ENCODE data around the gene RDH12. TPM values are rescaled to one million over a fixed set of nuclear protein-coding genes. Genes with fewer than 3 reads are reported as not detected.

The RDH12 gene
- total and polyA plus RNA-seq, 4 donors = 0.06 to 0.25 (median 0.22) TPM; not detected in 1

GRCh38 chr14:67683842-67684241 is 17.8 kb upstream of the RDH12 start:
- DNase-seq = no peak
- Histone ChIP-seq H3K27ac (ENCODE audit: low read depth in 1 of 2, low read length in 1 of 2) (no peak overlapping the region), H3K36me3 (ENCODE audit: control insufficient read depth in 4 of 4, insufficient read depth in 4 of 4, low read length in 4 of 4) (peaks cover 10 to 42% (median 21%) of the 10 kb centered on the region in 4 donors)

GRCh38 chr14:67690011-67690410 is 11.7 kb upstream of the RDH12 start:
- H3K27ac ChIP-seq (ENCODE audit: low read depth in 1 of 2, low read length in 1 of 2) = no peak overlapping the region
- H3K4me3 ChIP-seq = no peak overlapping the region
- ATAC-seq (ENCODE audit: insufficient read depth, low FRiP score) = no peak
- no peak for TF ChIP-seq CTCF (IDR thresholded peaks at IDR 0.05; ENCODE audit: control extremely low read depth, extremely low read depth)
- 96 to 98% methylated on average over 4 of the region's 4 CpGs for WGBS, 2 donors
- H3K9me3 ChIP-seq (ENCODE audit: control insufficient read depth in 4 of 4, insufficient read depth in 3 of 4, low read length in 3 of 4) = no peaks in the 10 kb centered on the region
- peaks cover 0 to 4% (median 0%) of the 10 kb centered on the region in 5 donors for H3K4me1 ChIP-seq (ENCODE audit: control insufficient read depth in 5 of 5, insufficient read depth in 5 of 5, low read length in 5 of 5)
- DNase-seq = no peak
- H3K9ac ChIP-seq (ENCODE audit: insufficient read depth in 1 of 2, low read length in 2 of 2) = no peak overlapping the region
- H3K36me3 ChIP-seq (ENCODE audit: control insufficient read depth in 4 of 4, insufficient read depth in 4 of 4, low read length in 4 of 4) = peaks cover 28 to 56% (median 39%) of the 10 kb centered on the region in 4 donors
- no peaks in the 10 kb centered on the region for H3K27me3 ChIP-seq (ENCODE audit: control insufficient read depth in 3 of 3, insufficient read depth in 3 of 3, low read length in 2 of 3)

More at GRCh38 chr14:67683842-67684241, 17.8 kb upstream of the RDH12 start:
- no peak for TF ChIP-seq CTCF (IDR thresholded peaks at IDR 0.05; ENCODE audit: control extremely low read depth, extremely low read depth)
- Histone ChIP-seq H3K9me3 (ENCODE audit: control insufficient read depth in 4 of 4, insufficient read depth in 3 of 4, low read length in 3 of 4) (no peaks in the 10 kb centered on the region), H3K4me3 (no peak overlapping the region), H3K9ac (ENCODE audit: insufficient read depth in 1 of 2, low read length in 2 of 2) (no peak overlapping the region), H3K27me3 (ENCODE audit: control insufficient read depth in 3 of 3, insufficient read depth in 3 of 3, low read length in 2 of 3) (no peaks in the 10 kb centered on the region), H3K4me1 (ENCODE audit: control insufficient read depth in 5 of 5, insufficient read depth in 5 of 5, low read length in 5 of 5) (no peaks in the 10 kb centered on the region)
- ATAC-seq (ENCODE audit: insufficient read depth, low FRiP score) = no peak

GRCh38 chr14:67694791-67695393 is 6.8 kb upstream of the RDH12 start:
- H3K4me1 ChIP-seq (ENCODE audit: control insufficient read depth in 5 of 5, insufficient read depth in 5 of 5, low read length in 5 of 5) = peaks cover 0 to 4% (median 0%) of the 10 kb centered on the region in 5 donors
- H3K27me3 ChIP-seq (ENCODE audit: control insufficient read depth in 3 of 3, insufficient read depth in 3 of 3, low read length in 2 of 3) = no peaks in the 10 kb centered on the region
- H3K36me3 ChIP-seq (ENCODE audit: control insufficient read depth in 4 of 4, insufficient read depth in 4 of 4, low read length in 4 of 4) = peaks cover 11 to 25% (median 17%) of the 10 kb centered on the region in 4 donors
- no peak for TF ChIP-seq CTCF (IDR thresholded peaks at IDR 0.05; ENCODE audit: control extremely low read depth, extremely low read depth)
- ATAC-seq (ENCODE audit: insufficient read depth, low FRiP score) (peak; percentile 72), DNase-seq (peak; percentile 68 to 83 (median 69))
- WGBS, 2 donors = 1 to 3% methylated on average over 21 of the region's 21 CpGs
- H3K4me3 ChIP-seq = peak overlapping the region; percentile 91
- H3K9me3 ChIP-seq (ENCODE audit: control insufficient read depth in 4 of 4, insufficient read depth in 3 of 4, low read length in 3 of 4) = no peaks in the 10 kb centered on the region
- H3K9ac ChIP-seq (ENCODE audit: insufficient read depth in 1 of 2, low read length in 2 of 2) = peak overlapping the region; percentile 47 to 68
- peak overlapping the region; percentile 22 to 91 for H3K27ac ChIP-seq (ENCODE audit: low read depth in 1 of 2, low read length in 1 of 2)

Data from lung (tissue), 12 donors.